WTC11 (cell line): Measurements from ENCODE around the gene NUP98. TPM values are rescaled to one million over a fixed set of nuclear protein-coding genes. Genes with fewer than 3 reads are reported as not detected.

Experiments used
- ATAC-seq: fragments of 200-7000 bp; cut with Tn5 transposase; 2 replicates; pipeline ENCODE4 v1.10.0; 2021; ENCODE audit warnings: mild to moderate bottlenecking, moderate library complexity
- CTCF ChIA-PET: fragments of 300-600 bp; sonication (Branson Sonifier 250); formaldehyde crosslinking; loops from one replicate; lab custom pipeline; 2021; ENCODE audit warnings: antibody characterized with exemption; lab: Charles Lee
- POLR2A ChIA-PET: fragments of 350-600 bp; sonication (Branson Sonifier 250); formaldehyde crosslinking; loops from one replicate; lab custom pipeline; 2021; ENCODE audit warnings: antibody characterized with exemption; lab: Charles Lee
- DNase-seq: peaks from one replicate; pipeline ENCODE4 v3.0.0; 2021; ENCODE audit warnings: low spot score
- H3K27ac Mint-ChIP-seq: 2 replicates; pipeline ENCODE4 v1.8.0; 2021; ENCODE audit warnings: mixed read lengths
- H3K27me3 Mint-ChIP-seq: 2 replicates; pipeline ENCODE4 v1.8.0; 2021; ENCODE audit warnings: low read depth, mild to moderate bottlenecking, moderate library complexity, mixed read lengths
- H3K36me3 Mint-ChIP-seq: 2 replicates; pipeline ENCODE4 v1.8.0; 2021; ENCODE audit warnings: mixed read lengths
- H3K4me1 Mint-ChIP-seq: 2 replicates; pipeline ENCODE4 v1.8.0; 2022; ENCODE audit warnings: mixed read lengths
- H3K4me3 Mint-ChIP-seq: 2 replicates; pipeline ENCODE4 v1.8.0; 2021; ENCODE audit warnings: mild to moderate bottlenecking, moderate library complexity, mixed read lengths
- H3K9me3 Mint-ChIP-seq: 2 replicates; pipeline ENCODE4 v1.8.0; 2021; ENCODE audit warnings: mixed read lengths
- CREM ChIP-seq: sonication (generic); formaldehyde crosslinking; IDR thresholded peaks from 2 replicates; pipeline ENCODE4 v1.8.1; 2022; ENCODE audit warnings: mild to moderate bottlenecking, missing genetic modification reagents, moderate library complexity
- GTF2I ChIP-seq: fragments of 250-450 bp; sonication (Bioruptor Pico); conservative IDR thresholded peaks from 2 replicates; pipeline ENCODE4 v1.4.0; 2021; ENCODE audit warnings: mild to moderate bottlenecking
- MXD4 ChIP-seq: fragments of 250-450 bp; sonication (Bioruptor Pico); IDR thresholded peaks from 2 replicates; pipeline ENCODE4 v1.8.0; 2021; ENCODE audit warnings: mild to moderate bottlenecking, moderate library complexity, borderline replicate concordance
- TEAD4 ChIP-seq: sonication (generic); formaldehyde crosslinking; IDR thresholded peaks from 2 replicates; pipeline ENCODE4 v1.8.0; 2022; ENCODE audit warnings: mild to moderate bottlenecking, missing genetic modification reagents
- ZNF416 ChIP-seq: fragments of 250-450 bp; sonication (Bioruptor Pico); IDR thresholded peaks from 2 replicates; pipeline ENCODE4 v1.9.0; 2021; ENCODE audit warnings: mild to moderate bottlenecking, inconsistent platforms
- total RNA-seq: library from RNA; stranded (reverse); gene quantifications from 3 replicates; pipeline ENCODE4 v1.2.3, GENCODE V29; 2021
- TF ChIP-seq, protein P1 (sequence below): sonication (generic); formaldehyde crosslinking; IDR thresholded peaks from 2 replicates; pipeline ENCODE4 v1.8.0; 2022; ENCODE audit warnings: mild to moderate bottlenecking, missing genetic modification reagents
- TF ChIP-seq, protein P2 (sequence below): fragments of 250-450 bp; sonication (Bioruptor Pico); IDR thresholded peaks from 2 replicates; pipeline ENCODE4 v1.9.0; 2021; ENCODE audit warnings: moderate library complexity, mild to moderate bottlenecking, inconsistent platforms, borderline replicate concordance
- TF ChIP-seq, protein P3 (sequence below): sonication (generic); formaldehyde crosslinking; IDR thresholded peaks from 2 replicates; pipeline ENCODE4 v1.8.1; 2022; ENCODE audit warnings: mild to moderate bottlenecking, moderate library complexity, missing genetic modification reagents
- TF ChIP-seq, protein P4 (sequence below): fragments of 200-600 bp; IDR thresholded peaks from 2 replicates; pipeline ENCODE4 v1.8.0; 2022; ENCODE audit warnings: antibody characterized with exemption
- TF ChIP-seq, protein P5 (sequence below): sonication (generic); formaldehyde crosslinking; IDR thresholded peaks from 2 replicates; pipeline ENCODE4 v1.8.0; 2022; ENCODE audit warnings: mild to moderate bottlenecking, missing genetic modification reagents
- TF ChIP-seq, protein P6 (sequence below): sonication (generic); formaldehyde crosslinking; IDR thresholded peaks from 2 replicates; pipeline ENCODE4 v1.8.0; 2023; ENCODE audit warnings: mild to moderate bottlenecking, missing genetic modification reagents
- TF ChIP-seq, protein P7 (sequence below): fragments of 250-450 bp; sonication (Bioruptor Pico); IDR thresholded peaks from 2 replicates; pipeline ENCODE4 v1.9.0; 2021; ENCODE audit warnings: mild to moderate bottlenecking
- TF ChIP-seq, protein P8 (sequence below): sonication (generic); formaldehyde crosslinking; conservative IDR thresholded peaks from 2 replicates; pipeline ENCODE4 v1.8.1; 2022; ENCODE audit warnings: mild to moderate bottlenecking, missing genetic modification reagents
- TF ChIP-seq, protein P9 (sequence below): fragments of 250-450 bp; sonication (Bioruptor Pico); IDR thresholded peaks from 2 replicates; pipeline ENCODE4 v1.8.0; 2021; ENCODE audit warnings: mild to moderate bottlenecking

NUP98 gene
- total RNA-seq, 1 experiment from 2014 or later = 81.4 TPM

DNA sequence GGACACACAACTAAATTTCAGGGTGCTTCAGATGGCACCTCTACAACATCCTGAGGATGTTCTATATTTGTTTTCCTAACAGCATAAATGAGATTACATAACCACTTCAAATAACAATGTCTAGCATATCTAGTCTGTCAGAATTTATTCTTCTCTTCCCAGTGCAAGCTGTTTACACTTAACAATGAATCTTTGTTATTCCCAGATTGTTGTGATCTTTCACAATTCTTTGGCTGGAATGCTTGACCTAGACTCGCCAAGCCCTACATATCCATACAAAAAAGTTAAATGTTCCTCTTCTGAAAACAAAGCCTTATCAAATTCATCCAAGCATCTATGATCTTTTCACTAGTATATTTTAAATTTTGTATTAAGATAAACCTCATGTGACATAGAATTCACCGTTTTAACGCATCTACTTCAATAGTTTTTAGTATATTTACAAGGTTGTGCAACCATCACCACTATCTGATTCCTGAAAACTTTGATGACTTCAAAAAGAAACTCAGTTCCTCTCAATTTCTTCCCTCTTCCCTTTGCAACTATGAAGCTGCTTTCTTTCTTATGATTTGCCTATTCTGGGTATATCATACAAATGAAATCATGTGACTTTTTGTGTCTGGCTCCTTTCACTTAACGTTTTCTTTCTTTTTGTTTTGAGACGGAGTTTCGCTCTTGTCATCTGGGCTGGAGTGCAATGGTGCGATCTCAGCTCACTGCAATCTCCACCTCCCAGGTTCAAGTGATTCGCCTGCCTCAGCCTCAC lies 64.5 kb downstream of the NUP98 start (continued):
- TF ChIP-seq, protein P1, sequence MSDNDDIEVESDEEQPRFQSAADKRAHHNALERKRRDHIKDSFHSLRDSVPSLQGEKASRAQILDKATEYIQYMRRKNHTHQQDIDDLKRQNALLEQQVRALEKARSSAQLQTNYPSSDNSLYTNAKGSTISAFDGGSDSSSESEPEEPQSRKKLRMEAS (CRISPR knock-in tag) = no peak
- TF ChIP-seq, protein P2, sequence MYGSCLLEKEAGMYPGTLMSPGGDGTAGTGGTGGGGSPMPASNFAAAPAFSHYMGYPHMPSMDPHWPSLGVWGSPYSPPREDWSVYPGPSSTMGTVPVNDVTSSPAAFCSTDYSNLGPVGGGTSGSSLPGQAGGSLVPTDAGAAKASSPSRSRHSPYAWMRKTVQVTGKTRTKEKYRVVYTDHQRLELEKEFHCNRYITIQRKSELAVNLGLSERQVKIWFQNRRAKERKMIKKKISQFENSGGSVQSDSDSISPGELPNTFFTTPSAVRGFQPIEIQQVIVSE (CRISPR knock-in tag) = no peak
- no peak for TF ChIP-seq MXD4 (CRISPR knock-in tag)

DNA sequence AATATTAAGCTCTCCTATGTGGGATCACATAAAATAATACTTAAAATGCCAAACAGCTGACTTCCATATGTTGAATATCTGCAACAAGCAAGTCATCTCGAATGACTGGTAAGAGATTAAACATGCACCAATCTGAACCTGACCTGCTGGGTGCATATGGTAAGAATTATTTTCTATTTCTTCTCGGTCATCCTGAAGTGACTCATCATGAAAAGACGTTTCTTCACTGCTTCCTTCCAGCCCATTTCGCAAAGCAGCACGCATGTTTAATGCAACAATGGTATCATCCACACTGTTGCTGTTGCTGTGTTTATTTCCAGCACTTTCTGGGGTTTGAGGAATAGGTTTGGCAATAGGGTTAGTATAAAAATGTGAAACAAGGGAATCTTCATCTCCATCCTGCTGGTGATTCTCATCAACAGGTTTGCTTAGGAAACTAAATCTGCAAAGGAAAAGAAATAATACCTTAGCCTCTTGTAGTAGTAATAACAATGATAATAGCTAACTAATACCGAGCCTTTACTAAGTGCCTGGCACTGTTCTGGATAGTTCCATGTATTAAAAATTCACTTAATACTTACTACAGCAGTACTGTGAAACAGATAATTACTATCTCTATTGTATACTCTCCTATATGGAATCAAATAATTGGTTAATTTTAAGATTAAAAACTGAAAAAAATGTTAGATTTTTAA lies 74.2 kb downstream of the NUP98 start:
- peaks cover 74% of the 10 kb centered on the region for H3K36me3 Mint-ChIP-seq
- no peak for ATAC-seq

More for the DNA sequence above, 74.2 kb downstream of the NUP98 start:
- H3K27ac Mint-ChIP-seq = no peak overlapping the region
- no peaks in the 10 kb centered on the region for H3K27me3 Mint-ChIP-seq
- CTCF ChIA-PET = no interaction called here
- POLR2A ChIA-PET = no interaction called here
- no peaks in the 10 kb centered on the region for H3K4me1 Mint-ChIP-seq
- DNase-seq = no peak
- TF ChIP-seq, protein P3, sequence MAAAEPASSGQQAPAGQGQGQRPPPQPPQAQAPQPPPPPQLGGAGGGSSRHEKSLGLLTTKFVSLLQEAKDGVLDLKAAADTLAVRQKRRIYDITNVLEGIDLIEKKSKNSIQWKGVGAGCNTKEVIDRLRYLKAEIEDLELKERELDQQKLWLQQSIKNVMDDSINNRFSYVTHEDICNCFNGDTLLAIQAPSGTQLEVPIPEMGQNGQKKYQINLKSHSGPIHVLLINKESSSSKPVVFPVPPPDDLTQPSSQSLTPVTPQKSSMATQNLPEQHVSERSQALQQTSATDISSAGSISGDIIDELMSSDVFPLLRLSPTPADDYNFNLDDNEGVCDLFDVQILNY (CRISPR knock-in tag) = no peak
- TF ChIP-seq, protein P4, sequence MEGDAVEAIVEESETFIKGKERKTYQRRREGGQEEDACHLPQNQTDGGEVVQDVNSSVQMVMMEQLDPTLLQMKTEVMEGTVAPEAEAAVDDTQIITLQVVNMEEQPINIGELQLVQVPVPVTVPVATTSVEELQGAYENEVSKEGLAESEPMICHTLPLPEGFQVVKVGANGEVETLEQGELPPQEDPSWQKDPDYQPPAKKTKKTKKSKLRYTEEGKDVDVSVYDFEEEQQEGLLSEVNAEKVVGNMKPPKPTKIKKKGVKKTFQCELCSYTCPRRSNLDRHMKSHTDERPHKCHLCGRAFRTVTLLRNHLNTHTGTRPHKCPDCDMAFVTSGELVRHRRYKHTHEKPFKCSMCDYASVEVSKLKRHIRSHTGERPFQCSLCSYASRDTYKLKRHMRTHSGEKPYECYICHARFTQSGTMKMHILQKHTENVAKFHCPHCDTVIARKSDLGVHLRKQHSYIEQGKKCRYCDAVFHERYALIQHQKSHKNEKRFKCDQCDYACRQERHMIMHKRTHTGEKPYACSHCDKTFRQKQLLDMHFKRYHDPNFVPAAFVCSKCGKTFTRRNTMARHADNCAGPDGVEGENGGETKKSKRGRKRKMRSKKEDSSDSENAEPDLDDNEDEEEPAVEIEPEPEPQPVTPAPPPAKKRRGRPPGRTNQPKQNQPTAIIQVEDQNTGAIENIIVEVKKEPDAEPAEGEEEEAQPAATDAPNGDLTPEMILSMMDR = no peak
- no peak for TF ChIP-seq TEAD4 (CRISPR knock-in tag)
- TF ChIP-seq, protein P5, sequence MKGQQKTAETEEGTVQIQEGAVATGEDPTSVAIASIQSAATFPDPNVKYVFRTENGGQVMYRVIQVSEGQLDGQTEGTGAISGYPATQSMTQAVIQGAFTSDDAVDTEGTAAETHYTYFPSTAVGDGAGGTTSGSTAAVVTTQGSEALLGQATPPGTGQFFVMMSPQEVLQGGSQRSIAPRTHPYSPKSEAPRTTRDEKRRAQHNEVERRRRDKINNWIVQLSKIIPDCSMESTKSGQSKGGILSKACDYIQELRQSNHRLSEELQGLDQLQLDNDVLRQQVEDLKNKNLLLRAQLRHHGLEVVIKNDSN (CRISPR knock-in tag) = no peak
- TF ChIP-seq, protein P6, sequence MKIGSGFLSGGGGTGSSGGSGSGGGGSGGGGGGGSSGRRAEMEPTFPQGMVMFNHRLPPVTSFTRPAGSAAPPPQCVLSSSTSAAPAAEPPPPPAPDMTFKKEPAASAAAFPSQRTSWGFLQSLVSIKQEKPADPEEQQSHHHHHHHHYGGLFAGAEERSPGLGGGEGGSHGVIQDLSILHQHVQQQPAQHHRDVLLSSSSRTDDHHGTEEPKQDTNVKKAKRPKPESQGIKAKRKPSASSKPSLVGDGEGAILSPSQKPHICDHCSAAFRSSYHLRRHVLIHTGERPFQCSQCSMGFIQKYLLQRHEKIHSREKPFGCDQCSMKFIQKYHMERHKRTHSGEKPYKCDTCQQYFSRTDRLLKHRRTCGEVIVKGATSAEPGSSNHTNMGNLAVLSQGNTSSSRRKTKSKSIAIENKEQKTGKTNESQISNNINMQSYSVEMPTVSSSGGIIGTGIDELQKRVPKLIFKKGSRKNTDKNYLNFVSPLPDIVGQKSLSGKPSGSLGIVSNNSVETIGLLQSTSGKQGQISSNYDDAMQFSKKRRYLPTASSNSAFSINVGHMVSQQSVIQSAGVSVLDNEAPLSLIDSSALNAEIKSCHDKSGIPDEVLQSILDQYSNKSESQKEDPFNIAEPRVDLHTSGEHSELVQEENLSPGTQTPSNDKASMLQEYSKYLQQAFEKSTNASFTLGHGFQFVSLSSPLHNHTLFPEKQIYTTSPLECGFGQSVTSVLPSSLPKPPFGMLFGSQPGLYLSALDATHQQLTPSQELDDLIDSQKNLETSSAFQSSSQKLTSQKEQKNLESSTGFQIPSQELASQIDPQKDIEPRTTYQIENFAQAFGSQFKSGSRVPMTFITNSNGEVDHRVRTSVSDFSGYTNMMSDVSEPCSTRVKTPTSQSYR (CRISPR knock-in tag) = no peak
- TF ChIP-seq CREM = no peak
- TF ChIP-seq, protein P7, sequence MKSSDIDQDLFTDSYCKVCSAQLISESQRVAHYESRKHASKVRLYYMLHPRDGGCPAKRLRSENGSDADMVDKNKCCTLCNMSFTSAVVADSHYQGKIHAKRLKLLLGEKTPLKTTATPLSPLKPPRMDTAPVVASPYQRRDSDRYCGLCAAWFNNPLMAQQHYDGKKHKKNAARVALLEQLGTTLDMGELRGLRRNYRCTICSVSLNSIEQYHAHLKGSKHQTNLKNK (CRISPR knock-in tag) = no peak
- TF ChIP-seq, protein P8, sequence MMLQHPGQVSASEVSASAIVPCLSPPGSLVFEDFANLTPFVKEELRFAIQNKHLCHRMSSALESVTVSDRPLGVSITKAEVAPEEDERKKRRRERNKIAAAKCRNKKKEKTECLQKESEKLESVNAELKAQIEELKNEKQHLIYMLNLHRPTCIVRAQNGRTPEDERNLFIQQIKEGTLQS (CRISPR knock-in tag) = no peak
- TF ChIP-seq, protein P9, sequence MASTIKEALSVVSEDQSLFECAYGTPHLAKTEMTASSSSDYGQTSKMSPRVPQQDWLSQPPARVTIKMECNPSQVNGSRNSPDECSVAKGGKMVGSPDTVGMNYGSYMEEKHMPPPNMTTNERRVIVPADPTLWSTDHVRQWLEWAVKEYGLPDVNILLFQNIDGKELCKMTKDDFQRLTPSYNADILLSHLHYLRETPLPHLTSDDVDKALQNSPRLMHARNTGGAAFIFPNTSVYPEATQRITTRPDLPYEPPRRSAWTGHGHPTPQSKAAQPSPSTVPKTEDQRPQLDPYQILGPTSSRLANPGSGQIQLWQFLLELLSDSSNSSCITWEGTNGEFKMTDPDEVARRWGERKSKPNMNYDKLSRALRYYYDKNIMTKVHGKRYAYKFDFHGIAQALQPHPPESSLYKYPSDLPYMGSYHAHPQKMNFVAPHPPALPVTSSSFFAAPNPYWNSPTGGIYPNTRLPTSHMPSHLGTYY (CRISPR knock-in tag) = no peak
- no peak for TF ChIP-seq ZNF416 (CRISPR knock-in tag)
- TF ChIP-seq GTF2I (CRISPR knock-in tag) = no peak
- TF ChIP-seq, all 79 proteins: peak for 0
- no peak overlapping the region for H3K4me3 Mint-ChIP-seq
- no peaks in the 10 kb centered on the region for H3K9me3 Mint-ChIP-seq
